T-helper 1 cell treated with Interleukin-12 subunit alpha and Interleukin-12 subunit beta and Interleukin-4 antibody, amounts not matched to agents 30 μg/mL and 1 μg/mL, for 36 hours (primary cell): ENCODE measurements around the gene FAM200C.

Source experiments
- H3K27ac Mint-ChIP-seq: one replicate; pipeline ENCODE4 v1.8.0; 2021; ENCODE audit warnings: mild to moderate bottlenecking, mixed read lengths
- H3K27me3 Mint-ChIP-seq: one replicate; pipeline ENCODE4 v1.8.0; 2021; ENCODE audit warnings: low read depth, mixed read lengths
- H3K36me3 Mint-ChIP-seq: one replicate; pipeline ENCODE4 v1.8.0; 2021; ENCODE audit warnings: low read depth, mixed read lengths
- H3K4me1 Mint-ChIP-seq: one replicate; pipeline ENCODE4 v1.8.0; 2021; ENCODE audit warnings: low read depth, mixed read lengths
- H3K4me3 Mint-ChIP-seq: one replicate; pipeline ENCODE4 v1.8.0; 2021; ENCODE audit warnings: mild to moderate bottlenecking, moderate library complexity, mixed read lengths
- H3K9me3 Mint-ChIP-seq: one replicate; pipeline ENCODE4 v1.8.0; 2021; ENCODE audit warnings: mixed read lengths

Gene FAM200C

GRCh38 chr5:160387445-160387844 is 12.4 kb downstream of the FAM200C start:
- peaks cover 12% of the 10 kb centered on the region for H3K27me3 Mint-ChIP-seq
- no peaks in the 10 kb centered on the region for H3K4me1 Mint-ChIP-seq
- no peak overlapping the region for H3K4me3 Mint-ChIP-seq
- H3K27ac Mint-ChIP-seq, result no peak overlapping the region
- H3K36me3 Mint-ChIP-seq, result peaks cover 2% of the 10 kb centered on the region
- peaks cover 16% of the 10 kb centered on the region for H3K9me3 Mint-ChIP-seq

DNA sequence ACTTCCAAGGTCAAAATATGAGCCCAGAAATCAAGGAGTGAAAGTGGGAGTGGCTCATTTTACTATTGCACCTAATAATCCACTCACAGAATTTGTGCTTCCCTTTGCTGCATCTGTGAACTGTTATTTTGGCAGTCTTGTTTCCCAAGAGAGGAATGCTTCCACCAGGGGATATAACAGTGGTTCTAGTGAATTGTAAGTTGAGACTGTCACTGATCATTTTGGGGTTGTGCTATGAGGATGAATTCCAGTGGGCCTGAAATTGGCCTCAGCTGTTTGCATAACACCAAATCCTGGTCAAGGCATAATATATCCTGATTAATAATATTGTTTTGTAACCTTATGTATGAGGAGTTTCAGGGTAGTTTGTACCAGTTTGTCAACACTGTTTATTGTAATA is 14.4 kb downstream of the FAM200C start:
- no peaks in the 10 kb centered on the region for H3K4me1 Mint-ChIP-seq
- no peak overlapping the region for H3K27ac Mint-ChIP-seq
- peaks cover 28% of the 10 kb centered on the region for H3K27me3 Mint-ChIP-seq
- H3K4me3 Mint-ChIP-seq, result no peak overlapping the region
- peaks cover 16% of the 10 kb centered on the region for H3K9me3 Mint-ChIP-seq
- peaks cover 2% of the 10 kb centered on the region for H3K36me3 Mint-ChIP-seq

DNA sequence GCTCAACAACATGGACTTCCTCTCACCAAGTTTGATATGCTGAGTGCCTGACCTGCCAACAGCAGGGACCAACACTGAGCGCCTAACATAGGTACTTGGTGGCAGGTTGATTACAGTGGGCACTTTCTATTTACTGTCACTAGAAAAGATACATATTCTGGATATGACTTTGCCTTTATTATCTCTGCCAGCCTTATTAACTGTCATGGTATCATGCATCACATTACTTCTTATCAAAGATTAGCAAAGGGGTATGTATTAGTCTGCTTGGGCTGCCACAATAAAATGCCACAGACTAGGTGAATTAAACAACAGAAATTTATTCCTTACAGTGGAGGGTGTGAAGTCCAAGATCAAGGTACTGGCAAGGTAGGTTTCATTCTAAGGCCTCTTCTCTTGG is 15.2 kb downstream of the FAM200C start:
- H3K27me3 Mint-ChIP-seq, result peaks cover 31% of the 10 kb centered on the region
- no peaks in the 10 kb centered on the region for H3K4me1 Mint-ChIP-seq
- H3K4me3 Mint-ChIP-seq, result no peak overlapping the region
- no peak overlapping the region for H3K27ac Mint-ChIP-seq
- H3K36me3 Mint-ChIP-seq, result peaks cover 2% of the 10 kb centered on the region
- peaks cover 16% of the 10 kb centered on the region for H3K9me3 Mint-ChIP-seq

- Mint-ChIP-seq H3K9me3 (peaks cover 7% of the 10 kb centered on the region), H3K27ac (no peak overlapping the region), H3K27me3 (peaks cover 39% of the 10 kb centered on the region), H3K36me3 (no peaks in the 10 kb centered on the region), H3K4me1 (no peaks in the 10 kb centered on the region), H3K4me3 (no peak overlapping the region)
These were observed 17.5 kb downstream of the FAM200C start for GRCh38 chr5:160382346-160382745.

DNA sequence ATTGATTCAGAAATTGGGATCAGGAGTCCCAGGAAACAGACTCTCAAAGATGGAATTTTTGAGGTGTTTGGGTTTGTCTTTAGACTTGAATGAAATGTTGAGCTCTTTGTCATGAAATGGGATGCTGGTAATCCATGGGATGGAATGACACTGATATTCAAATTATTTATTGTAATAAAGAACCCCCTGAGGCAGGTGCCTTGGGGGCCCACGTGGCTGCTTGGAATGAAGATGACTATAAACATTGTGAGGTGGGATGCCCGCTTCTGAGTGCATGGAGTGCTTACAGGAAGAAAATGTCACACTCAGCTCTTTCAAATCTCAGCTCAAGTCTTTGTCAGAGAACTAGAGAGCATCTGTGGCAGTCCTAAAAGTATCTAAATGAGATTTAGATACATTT is 19.8 kb downstream of the FAM200C start:
- Mint-ChIP-seq H3K4me3 (no peak overlapping the region), H3K27ac (no peak overlapping the region)

GRCh38 chr5:160379511-160379910 is 20.3 kb downstream of the FAM200C start:
- peaks cover 57% of the 10 kb centered on the region for H3K27me3 Mint-ChIP-seq
- H3K9me3 Mint-ChIP-seq, result no peaks in the 10 kb centered on the region
- no peak overlapping the region for H3K4me3 Mint-ChIP-seq

More for the DNA sequence above, 19.8 kb downstream of the FAM200C start:
- no peaks in the 10 kb centered on the region for H3K9me3 Mint-ChIP-seq
- no peaks in the 10 kb centered on the region for H3K4me1 Mint-ChIP-seq
- H3K27me3 Mint-ChIP-seq, result peaks cover 51% of the 10 kb centered on the region
- H3K36me3 Mint-ChIP-seq, result no peaks in the 10 kb centered on the region

GRCh38 chr5:160378330-160378729 is 21.5 kb downstream of the FAM200C start:
- Mint-ChIP-seq H3K4me3 (no peak overlapping the region), H3K4me1 (no peaks in the 10 kb centered on the region), H3K9me3 (no peaks in the 10 kb centered on the region), H3K27me3 (peaks cover 65% of the 10 kb centered on the region), H3K27ac (no peak overlapping the region), H3K36me3 (no peaks in the 10 kb centered on the region)

More at GRCh38 chr5:160379511-160379910, 20.3 kb downstream of the FAM200C start:
- Mint-ChIP-seq H3K36me3 (no peaks in the 10 kb centered on the region), H3K4me1 (no peaks in the 10 kb centered on the region), H3K27ac (no peak overlapping the region)

DNA sequence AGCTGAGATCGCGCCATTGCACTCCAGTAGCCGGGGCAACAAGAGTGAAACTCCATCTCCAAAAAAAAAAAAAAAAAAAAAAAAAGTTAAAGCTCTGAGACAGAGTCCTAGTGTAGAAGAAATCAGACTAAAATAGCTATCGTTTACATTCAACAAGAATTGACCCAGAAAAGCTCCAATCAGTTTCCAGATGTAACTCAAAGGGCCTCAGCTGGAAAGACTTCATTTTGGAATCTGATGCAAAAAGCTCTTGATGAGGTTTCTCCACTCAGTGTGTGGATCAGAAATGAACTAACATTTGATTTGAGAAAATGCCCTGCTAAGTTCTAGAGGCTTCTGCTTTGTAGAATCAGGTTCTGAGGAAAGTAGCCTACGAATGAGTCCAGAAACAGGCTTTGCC is 22.2 kb downstream of the FAM200C start:
- H3K36me3 Mint-ChIP-seq, result no peaks in the 10 kb centered on the region
- peaks cover 65% of the 10 kb centered on the region for H3K27me3 Mint-ChIP-seq
- H3K4me1 Mint-ChIP-seq, result no peaks in the 10 kb centered on the region
- no peak overlapping the region for H3K4me3 Mint-ChIP-seq
- no peaks in the 10 kb centered on the region for H3K9me3 Mint-ChIP-seq
- no peak overlapping the region for H3K27ac Mint-ChIP-seq

- Mint-ChIP-seq H3K27ac (no peak overlapping the region), H3K9me3 (no peaks in the 10 kb centered on the region)
These were observed 23.4 kb downstream of the FAM200C start for GRCh38 chr5:160376416-160376815.

DNA sequence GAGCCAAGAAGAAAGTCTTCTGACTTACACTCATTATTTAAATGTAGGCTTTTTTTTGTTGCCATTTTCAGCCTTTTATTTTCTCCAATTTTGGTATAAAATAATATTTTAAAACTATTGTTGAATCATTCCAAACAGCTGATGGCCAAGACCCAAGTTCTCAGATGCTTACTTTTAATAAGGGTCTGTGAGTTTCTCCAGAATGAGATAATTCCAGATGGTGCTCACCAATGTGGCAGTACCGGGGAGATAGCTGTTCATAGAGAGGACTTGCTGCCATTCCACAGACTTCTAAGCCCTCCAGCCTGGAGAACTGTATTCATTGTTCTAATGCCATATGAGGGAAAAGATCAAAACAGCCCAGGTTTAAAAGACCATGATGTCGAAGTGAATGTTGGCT is 24.2 kb downstream of the FAM200C start:
- no peak overlapping the region for H3K4me3 Mint-ChIP-seq
- H3K9me3 Mint-ChIP-seq, result no peaks in the 10 kb centered on the region
- no peaks in the 10 kb centered on the region for H3K36me3 Mint-ChIP-seq
- no peak overlapping the region for H3K27ac Mint-ChIP-seq
- peaks cover 66% of the 10 kb centered on the region for H3K27me3 Mint-ChIP-seq
- no peaks in the 10 kb centered on the region for H3K4me1 Mint-ChIP-seq

More at GRCh38 chr5:160376416-160376815, 23.4 kb downstream of the FAM200C start:
- Mint-ChIP-seq H3K36me3 (no peaks in the 10 kb centered on the region), H3K4me1 (no peaks in the 10 kb centered on the region), H3K4me3 (no peak overlapping the region), H3K27me3 (peaks cover 64% of the 10 kb centered on the region)

- H3K27me3 Mint-ChIP-seq, result peaks cover 69% of the 10 kb centered on the region
- no peak overlapping the region for H3K4me3 Mint-ChIP-seq
- H3K4me1 Mint-ChIP-seq, result no peaks in the 10 kb centered on the region
- no peak overlapping the region for H3K27ac Mint-ChIP-seq
- H3K9me3 Mint-ChIP-seq, result no peaks in the 10 kb centered on the region
- H3K36me3 Mint-ChIP-seq, result no peaks in the 10 kb centered on the region
These were observed 24.7 kb downstream of the FAM200C start for GRCh38 chr5:160375166-160375565.

DNA sequence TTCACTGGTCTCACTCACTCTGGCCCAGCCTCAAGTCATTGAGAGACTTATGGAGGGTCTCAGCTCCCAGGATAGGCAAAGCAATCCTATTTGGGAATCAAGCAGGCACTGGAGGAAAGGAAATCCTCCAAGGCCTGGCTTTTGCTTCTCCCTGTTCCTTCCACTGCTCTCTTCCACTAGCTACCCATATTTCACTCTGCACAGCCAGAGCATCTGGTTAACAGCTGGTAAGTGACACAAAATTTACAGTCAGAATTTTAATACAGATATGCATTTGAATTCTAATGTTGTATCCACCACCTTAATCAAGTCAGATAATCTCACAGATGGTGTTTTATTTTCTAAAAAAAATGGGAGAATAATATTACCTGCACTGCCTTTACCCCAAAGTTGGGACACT is 28.6 kb downstream of the FAM200C start:
- peaks cover 76% of the 10 kb centered on the region for H3K27me3 Mint-ChIP-seq
- peaks cover 1% of the 10 kb centered on the region for H3K4me1 Mint-ChIP-seq
- no peak overlapping the region for H3K27ac Mint-ChIP-seq
- H3K9me3 Mint-ChIP-seq, result no peaks in the 10 kb centered on the region
- H3K4me3 Mint-ChIP-seq, result peak overlapping the region; percentile 28
- H3K36me3 Mint-ChIP-seq, result no peaks in the 10 kb centered on the region

- no peaks in the 10 kb centered on the region for H3K36me3 Mint-ChIP-seq
- peaks cover 1% of the 10 kb centered on the region for H3K4me1 Mint-ChIP-seq
- peaks cover 74% of the 10 kb centered on the region for H3K27me3 Mint-ChIP-seq
- no peak overlapping the region for H3K27ac Mint-ChIP-seq
- H3K9me3 Mint-ChIP-seq, result no peaks in the 10 kb centered on the region
- H3K4me3 Mint-ChIP-seq, result peak overlapping the region; percentile 28
These were observed 29.2 kb downstream of the FAM200C start for GRCh38 chr5:160370713-160371034.

GRCh38 chr5:160369990-160370712 is 29.7 kb downstream of the FAM200C start, which contains the start of gene C1QTNF2:
C1QTNF2 (minus strand) TSS chr5:160370626; CDS start chr5:160355011, 15,615 bp downstream.
- no peak within 1 kb of the TSS for H3K27ac Mint-ChIP-seq
- H3K9me3 Mint-ChIP-seq, result no peaks in the 10 kb centered on the region
- no peaks in the 10 kb centered on the region for H3K36me3 Mint-ChIP-seq
- H3K4me1 Mint-ChIP-seq, result peaks cover 1% of the 10 kb centered on the region
- peak within 1 kb of the TSS; percentile 54 for H3K4me3 Mint-ChIP-seq
- peaks cover 71% of the 10 kb centered on the region for H3K27me3 Mint-ChIP-seq

GRCh38 chr5:160367885-160368284 is 32.0 kb downstream of the FAM200C start:
- peaks cover 53% of the 10 kb centered on the region for H3K27me3 Mint-ChIP-seq
- no peak overlapping the region for H3K27ac Mint-ChIP-seq
- H3K4me3 Mint-ChIP-seq, result no peak overlapping the region
- H3K36me3 Mint-ChIP-seq, result no peaks in the 10 kb centered on the region
- H3K9me3 Mint-ChIP-seq, result no peaks in the 10 kb centered on the region
- H3K4me1 Mint-ChIP-seq, result peaks cover 1% of the 10 kb centered on the region
